ENCODE data around the gene DNAAF8.

Gene DNAAF8

DNA sequence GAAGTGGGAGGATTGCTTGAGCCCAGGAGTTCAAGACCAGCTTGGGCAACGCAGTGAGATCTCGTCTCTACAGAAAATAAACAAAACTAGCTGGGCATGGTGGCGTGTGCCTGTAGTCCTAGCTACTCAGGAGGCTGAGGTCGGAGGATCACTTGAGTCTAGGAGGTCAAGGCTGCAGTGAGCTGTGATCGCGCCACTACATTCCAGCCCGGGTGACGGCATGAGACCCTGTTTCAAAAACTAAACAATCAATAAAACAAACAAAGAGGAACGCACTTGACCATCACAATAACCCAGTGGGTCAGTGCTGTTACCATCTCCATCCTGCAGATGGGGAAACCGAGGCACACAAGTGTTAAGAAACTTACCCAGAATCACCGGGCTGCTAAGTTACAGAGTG lies 18.9 kb downstream of the DNAAF8 start:
- no peak for TF ChIP-seq CTCF (IDR thresholded peaks at IDR 0.05; ENCODE audit: control extremely low read depth, extremely low read depth, low read depth, missing control alignments)
- ChIA-PET POLR2A (no interaction called here), CTCF (no interaction called here)
- no peak for DNase-seq (ENCODE audit: extremely low spot score)

- ChIA-PET CTCF (interaction anchor here (1.0 kb wide), 1 partner anchor 10 kb away, joined by 4 read pairs; no protein-coding TSS in a partner anchor), POLR2A (no interaction called here)
- DNase-seq (ENCODE audit: extremely low spot score) = no peak
- no peak for TF ChIP-seq CTCF (IDR thresholded peaks at IDR 0.05; ENCODE audit: control extremely low read depth, extremely low read depth, low read depth, missing control alignments)
These were observed 20.5 kb downstream of the DNAAF8 start for GRCh38 chr16:4754865-4755264.

DNA sequence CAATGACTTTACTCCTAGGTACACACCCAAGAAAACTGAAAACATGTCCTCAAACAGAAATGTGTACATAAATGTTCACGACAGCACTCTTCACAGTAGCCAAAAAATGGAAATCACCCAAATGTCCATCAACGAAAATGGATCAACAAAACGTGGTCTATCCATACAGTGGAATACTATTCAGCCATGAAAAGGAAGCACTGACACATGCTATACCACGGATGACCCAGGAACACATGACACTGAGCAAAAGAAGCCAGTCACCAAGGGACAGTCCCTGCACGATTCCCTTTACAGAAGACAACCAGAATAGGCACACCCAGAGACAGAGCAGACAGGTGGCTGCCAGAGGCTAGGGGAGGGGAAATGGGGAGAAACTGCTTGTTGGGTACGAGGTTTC lies 21.4 kb downstream of the DNAAF8 start:
- no peak for TF ChIP-seq CTCF (IDR thresholded peaks at IDR 0.05; ENCODE audit: control extremely low read depth, extremely low read depth, low read depth, missing control alignments)
- POLR2A ChIA-PET = no interaction called here
- no peak for DNase-seq (ENCODE audit: extremely low spot score)
- CTCF ChIA-PET = interaction anchor here (1.0 kb wide), 1 partner anchor 11 kb away, joined by 4 read pairs; no protein-coding TSS in a partner anchor

GRCh38 chr16:4760221-4760910 lies 26.0 kb downstream of the DNAAF8 start:
- CTCF ChIA-PET = interaction anchor here (1.0 kb wide), 1 partner anchor 26 kb away, joined by 4 read pairs; the partner anchor contains the start of genes ANKS3 and DNAAF8
- POLR2A ChIA-PET = interaction anchor here (0.8 to 1.0 kb wide), 3 partner anchors 8 to 135 kb away, joined by 3 read pairs; partner anchors contain the start of gene MGRN1
- TF ChIP-seq CTCF (IDR thresholded peaks at IDR 0.05; ENCODE audit: control extremely low read depth, extremely low read depth, low read depth, missing control alignments) = no peak
- DNase-seq (ENCODE audit: extremely low spot score) = no peak

- POLR2A ChIA-PET = no interaction called here
- CTCF ChIA-PET = interaction anchor here (1.7 kb wide), 1 partner anchor 45 kb away, joined by 3 read pairs; no protein-coding TSS in a partner anchor
- DNase-seq (ENCODE audit: extremely low spot score) = no peak
- no peak for TF ChIP-seq CTCF (IDR thresholded peaks at IDR 0.05; ENCODE audit: control extremely low read depth, extremely low read depth, low read depth, missing control alignments)
These were observed 27.9 kb downstream of the DNAAF8 start for GRCh38 chr16:4762205-4762604.

DNA sequence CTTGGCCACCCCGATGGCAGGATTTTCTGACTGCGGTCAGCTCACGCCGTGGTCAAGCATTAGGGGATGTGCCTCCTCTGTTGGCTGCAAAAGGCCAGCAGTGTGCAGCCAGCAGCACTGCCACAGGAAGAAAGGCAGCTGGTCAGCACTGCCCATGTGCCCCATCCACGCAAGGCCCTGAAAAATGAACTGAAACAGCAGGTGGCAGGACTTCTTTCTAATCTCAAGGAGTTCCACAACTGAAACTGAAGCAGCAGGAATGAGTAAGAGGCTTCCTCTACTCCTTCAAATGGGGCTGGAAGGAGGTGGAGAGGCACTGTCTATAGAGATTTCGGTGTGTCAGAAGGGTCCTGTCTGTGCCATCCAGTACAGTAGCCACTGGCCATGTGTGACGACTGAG lies 29.5 kb downstream of the DNAAF8 start:
- no peak for TF ChIP-seq CTCF (IDR thresholded peaks at IDR 0.05; ENCODE audit: control extremely low read depth, extremely low read depth, low read depth, missing control alignments)
- CTCF ChIA-PET = interaction anchor here (1.0 to 1.1 kb wide), 2 partner anchors 13 to 25 kb away, joined by 3 read pairs; no protein-coding TSS in a partner anchor
- DNase-seq (ENCODE audit: extremely low spot score) = no peak
- POLR2A ChIA-PET = interaction anchor here (0.7 kb wide), 1 partner anchor 12 kb away, joined by 5 read pairs; no protein-coding TSS in a partner anchor

Measured in GM10248 (cell line).